Epithelial cell of esophagus (primary cell): ENCODE data around the gene PLCB1.

Experiments used
- DNase-seq: peaks from one replicate; pipeline ENCODE4 v3.0.0; 2010; ENCODE audit warnings: low read depth
- H3K4me3 ChIP-seq: 2 replicates; pipeline ENCODE4 v1.5.1; 2011; ENCODE audit warnings: mild to moderate bottlenecking, low read length, control low read depth
- CTCF ChIP-seq: IDR thresholded peaks from 2 replicates; pipeline ENCODE4 v1.5.1; 2011; ENCODE audit warnings: low read depth, mild to moderate bottlenecking, low read length, control low read depth, inconsistent platforms; ENCODE audit not compliant: insufficient read depth; ENCODE audit errors: missing control alignments

PLCB1 gene

GRCh38 chr20:8568075-8568474 is 436.0 kb downstream of the PLCB1 start:
- DNase-seq, result no peak
- H3K4me3 ChIP-seq, result no peak overlapping the region
- no peak for TF ChIP-seq CTCF

DNA sequence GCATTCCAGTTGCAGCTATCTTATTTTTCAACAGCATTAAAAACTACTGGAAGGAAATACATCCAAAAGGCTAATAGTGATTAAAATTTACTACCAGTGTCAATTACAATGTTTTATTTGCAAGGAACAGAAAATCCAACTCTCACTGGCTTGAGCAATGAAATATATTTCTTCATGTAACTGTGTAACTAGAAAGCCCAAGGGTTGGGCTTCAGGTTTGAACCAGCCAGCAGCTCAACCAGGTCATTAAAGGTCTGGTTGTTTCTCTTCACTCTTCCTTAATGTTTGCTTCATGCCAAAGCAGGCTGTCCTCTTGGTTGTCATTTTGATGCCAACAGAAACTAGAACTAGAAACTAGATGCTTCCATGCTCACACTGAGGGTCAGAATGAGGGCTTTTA is 437.7 kb downstream of the PLCB1 start:
- TF ChIP-seq CTCF, result no peak
- DNase-seq, result no peak
- no peak overlapping the region for H3K4me3 ChIP-seq

DNA sequence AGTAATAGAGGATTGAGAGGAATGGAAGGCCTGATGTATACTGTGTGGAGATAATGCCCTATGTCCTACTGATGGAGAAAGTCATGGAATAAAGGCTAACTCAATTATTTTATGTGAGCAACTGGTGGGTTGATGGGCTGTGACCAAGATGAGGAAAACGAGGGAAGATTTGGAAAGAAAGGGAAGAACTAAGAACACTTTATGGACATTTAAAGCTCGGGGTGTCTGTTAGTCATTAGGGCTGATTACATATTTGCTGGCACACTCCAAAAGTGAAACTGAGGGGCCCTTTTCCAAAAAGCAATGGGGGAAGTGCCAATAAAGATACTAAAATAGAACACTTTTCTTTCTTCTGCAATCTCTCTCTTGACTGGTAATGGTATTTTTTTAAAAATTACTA is 439.5 kb downstream of the PLCB1 start:
- TF ChIP-seq CTCF, result no peak
- DNase-seq, result no peak
- no peak overlapping the region for H3K4me3 ChIP-seq

DNA sequence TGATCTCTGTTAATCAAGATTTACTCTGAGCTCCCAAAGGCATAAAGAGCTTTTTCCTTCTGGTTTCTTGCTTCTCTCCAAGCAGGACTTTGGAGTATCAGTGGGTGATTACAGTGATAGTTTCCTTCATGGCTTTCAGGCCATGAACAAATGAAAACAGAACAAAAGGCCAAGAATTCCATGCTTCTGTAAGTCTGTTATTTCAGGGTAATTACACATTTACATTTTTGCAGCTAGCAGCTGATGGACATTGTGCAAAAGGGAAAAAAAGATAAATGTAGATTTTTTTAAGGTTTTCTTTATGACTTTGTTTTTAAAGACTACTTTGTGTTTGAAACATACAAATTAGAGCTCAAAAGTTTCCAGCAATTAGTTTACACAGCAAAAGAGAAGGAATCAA is 441.6 kb downstream of the PLCB1 start:
- no peak for TF ChIP-seq CTCF
- no peak for DNase-seq
- H3K4me3 ChIP-seq, result no peak overlapping the region

DNA sequence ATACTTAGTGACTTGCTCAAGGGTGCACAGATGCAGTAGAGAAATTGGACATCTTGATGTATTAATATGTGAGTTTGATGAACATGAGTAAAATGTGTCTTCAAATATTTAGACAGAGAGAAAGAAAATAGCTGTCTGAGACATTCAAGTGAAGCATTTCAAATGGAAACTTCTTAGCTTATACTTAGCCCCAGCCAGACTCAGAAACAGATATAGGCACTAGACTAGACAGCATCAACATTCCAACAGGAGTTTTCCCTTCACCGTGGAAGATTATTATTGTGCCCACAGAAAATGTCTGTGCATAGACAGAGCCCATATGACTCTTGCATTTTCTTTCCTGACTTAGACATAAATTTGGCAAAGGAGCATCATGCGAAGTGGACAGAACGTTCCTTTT is 443.0 kb downstream of the PLCB1 start:
- TF ChIP-seq CTCF, result no peak
- no peak for DNase-seq
- H3K4me3 ChIP-seq, result no peak overlapping the region

- TF ChIP-seq CTCF, result no peak
- no peak overlapping the region for H3K4me3 ChIP-seq
- no peak for DNase-seq
Observed at GRCh38 chr20:8578161-8578865, 446.2 kb downstream of the PLCB1 start.

- no peak for DNase-seq
- no peak overlapping the region for H3K4me3 ChIP-seq
- TF ChIP-seq CTCF, result no peak
Observed at GRCh38 chr20:8579035-8579434, 447.0 kb downstream of the PLCB1 start.
